H1 (cell line): ENCODE results near the gene GRM1. TPM values are rescaled to one million over a fixed set of nuclear protein-coding genes. Genes with fewer than 3 reads are reported as not detected.

Experiments used
- CTCF ChIA-PET: fragments of 300-600 bp; sonication (Branson Sonifier 250); formaldehyde crosslinking; loops from one replicate; lab custom pipeline; 2021; ENCODE audit not compliant: partially characterized antibody; lab: Charles Lee
- POLR2A ChIA-PET: fragments of 300-600 bp; sonication (Branson Sonifier 250); formaldehyde crosslinking; loops from one replicate; lab custom pipeline; 2021; ENCODE audit warnings: inconsistent platforms; ENCODE audit not compliant: partially characterized antibody; lab: Charles Lee
- DNase-seq, 2 experiments: peaks; one replicate each; pipeline versions ENCODE4 v3.0.0 to v3.0.0-alpha.2; 2010 to 2022; ENCODE audit warnings: low spot score in 2 of 2, low read depth in 1 of 2, mixed read lengths in 1 of 2
- FAIRE-seq: peaks from 2 replicates; lab custom pipeline; 2011; peaks lifted over from hg19 to GRCh38; lab: Jason Lieb, UNC
- H2AFZ ChIP-seq: 2 replicates; pipeline ENCODE4 v1.8.1; 2012; ENCODE audit warnings: low read length, inconsistent platforms
- H2AK5ac ChIP-seq: 2 replicates; pipeline ENCODE4 v1.6.1; 2013; ENCODE audit warnings: low read depth, low read length
- H2BK120ac ChIP-seq: replicated peaks from 2 replicates; pipeline ENCODE3; 2013; ENCODE audit warnings: low read depth, low read length, inconsistent platforms
- H2BK12ac ChIP-seq: 2 replicates; pipeline ENCODE4 v1.6.1; 2013; ENCODE audit warnings: low read depth, low read length
- H2BK15ac ChIP-seq: 2 replicates; pipeline ENCODE4 v1.6.1; 2013; ENCODE audit warnings: low read length
- H2BK20ac ChIP-seq: 2 replicates; pipeline ENCODE4 v1.6.1; 2013; ENCODE audit warnings: low read length
- H2BK5ac ChIP-seq: 2 replicates; pipeline ENCODE4 v1.6.1; 2013; ENCODE audit warnings: low read depth, low read length
- H3K14ac ChIP-seq: 2 replicates; pipeline ENCODE4 v1.6.1; 2013; ENCODE audit warnings: inconsistent platforms; ENCODE audit not compliant: insufficient read length
- H3K18ac ChIP-seq: 2 replicates; pipeline ENCODE4 v1.6.1; 2013; ENCODE audit warnings: low read length; ENCODE audit errors: extremely low read depth
- H3K23ac ChIP-seq: 2 replicates; pipeline ENCODE4 v1.6.1; 2013; ENCODE audit warnings: inconsistent platforms; ENCODE audit not compliant: insufficient read length
- H3K23me2 ChIP-seq: 2 replicates; pipeline ENCODE4 v1.6.1; 2013; ENCODE audit warnings: low read depth, low read length
- H3K27ac ChIP-seq: 2 replicates; pipeline ENCODE4 v1.6.1; 2011; ENCODE audit warnings: low read depth, low read length, inconsistent platforms
- H3K27me3 ChIP-seq, 4 experiments: replicated peaks in 1 of 4; 1 replicate in 1 of 4; 2 replicates in 3 of 4; pipeline versions ENCODE4 v1.6.1 to v1.8.1; 2011 to 2013; ENCODE audit warnings: low read length in 3 of 4, mild to moderate bottlenecking in 3 of 4, inconsistent platforms in 2 of 4, mixed read lengths in 2 of 4, moderate library complexity in 1 of 4; ENCODE audit not compliant: control insufficient read depth in 3 of 4, insufficient read depth in 3 of 4; ENCODE audit errors: extremely low read depth in 1 of 4
- H3K36me3 ChIP-seq, 4 experiments: 2 replicates each; pipeline versions ENCODE4 v1.6.1 to v1.8.1; 2011 to 2013; ENCODE audit warnings: mild to moderate bottlenecking in 4 of 4, low read length in 3 of 4, moderate library complexity in 2 of 4, control low read depth in 1 of 4, inconsistent platforms in 1 of 4; ENCODE audit not compliant: insufficient read depth in 4 of 4, control insufficient read depth in 2 of 4
- H3K4ac ChIP-seq: replicated peaks from 2 replicates; pipeline ENCODE3; 2013; ENCODE audit warnings: low read length, low read depth, mixed read lengths, inconsistent platforms; ENCODE audit not compliant: insufficient read length
- H3K4me1 ChIP-seq, 4 experiments: replicated peaks in 1 of 4; 1 replicate in 1 of 4; 2 replicates in 3 of 4; pipeline versions ENCODE4 v1.6.1 to v1.8.1; 2011 to 2013; ENCODE audit warnings: low read length in 3 of 4, inconsistent platforms in 2 of 4, mixed read lengths in 1 of 4; ENCODE audit not compliant: insufficient read depth in 4 of 4, control insufficient read depth in 3 of 4
- H3K4me2 ChIP-seq, 2 experiments: 2 replicates each; pipeline versions ENCODE4 v1.6.1 to v1.8.1; 2011 to 2013; ENCODE audit warnings: low read depth in 2 of 2, low read length in 2 of 2, control low read depth in 1 of 2, inconsistent platforms in 1 of 2, mild to moderate bottlenecking in 1 of 2; ENCODE audit not compliant: insufficient read depth in 1 of 2
- H3K4me3 ChIP-seq, 4 experiments: fragments of 200-600, 300-600 bp in 1 of 4; sonication (generic), shearing (Covaris generic), sonication (Bioruptor Twin) in 1 of 4; 2 replicates each; pipeline versions ENCODE4 v1.5.1 to v1.8.1; 2011 to 2016; ENCODE audit warnings: low read length in 4 of 4, low read depth in 3 of 4, control low read depth in 2 of 4, inconsistent platforms in 2 of 4, mild to moderate bottlenecking in 2 of 4, mixed read lengths in 1 of 4, moderate library complexity in 1 of 4; ENCODE audit not compliant: insufficient read depth in 2 of 4; ENCODE audit errors: extremely low read depth in 1 of 4
- H3K56ac ChIP-seq: replicated peaks from 2 replicates; pipeline ENCODE3; 2013; ENCODE audit warnings: low read depth, mild to moderate bottlenecking, mixed read lengths, low read length, inconsistent platforms; ENCODE audit not compliant: insufficient read length
- H3K79me1 ChIP-seq: 2 replicates; pipeline ENCODE4 v1.6.1; 2013; ENCODE audit warnings: low read depth, low read length, control low read depth
- H3K79me2 ChIP-seq, 2 experiments: 2 replicates each; pipeline versions ENCODE4 v1.6.1 to v1.8.1; 2012 to 2013; ENCODE audit warnings: low read length in 2 of 2, mild to moderate bottlenecking in 2 of 2, inconsistent platforms in 1 of 2; ENCODE audit not compliant: insufficient read depth in 2 of 2, control insufficient read depth in 1 of 2
- H3K9ac ChIP-seq, 4 experiments: replicated peaks in 1 of 4; 1 replicate in 1 of 4; 2 replicates in 3 of 4; pipeline versions ENCODE4 v1.6.1 to v1.8.1; 2011 to 2013; ENCODE audit warnings: low read depth in 3 of 4, low read length in 3 of 4, control low read depth in 2 of 4, mild to moderate bottlenecking in 2 of 4, moderate library complexity in 2 of 4, inconsistent platforms in 1 of 4; ENCODE audit errors: extremely low read depth in 1 of 4
- H3K9me3 ChIP-seq, 2 experiments: 2 replicates each; pipeline versions ENCODE4 v1.6.1 to v1.8.1; 2012 to 2013; ENCODE audit warnings: mild to moderate bottlenecking in 2 of 2, moderate library complexity in 2 of 2, control low read depth in 1 of 2, inconsistent platforms in 1 of 2, low read depth in 1 of 2, low read length in 1 of 2, mixed read lengths in 1 of 2; ENCODE audit not compliant: insufficient read depth in 2 of 2
- H4K20me1 ChIP-seq, 2 experiments: replicated peaks in 1 of 2; 2 replicates each; pipeline versions ENCODE3 to v1.8.1; 2011 to 2013; ENCODE audit warnings: inconsistent platforms in 2 of 2, low read length in 2 of 2, mild to moderate bottlenecking in 1 of 2; ENCODE audit not compliant: insufficient read depth in 2 of 2, control insufficient read depth in 1 of 2
- H4K5ac ChIP-seq: 2 replicates; pipeline ENCODE4 v1.6.1; 2013; ENCODE audit warnings: low read length, low read depth, mixed read lengths, inconsistent platforms; ENCODE audit not compliant: insufficient read length
- H4K8ac ChIP-seq: 2 replicates; pipeline ENCODE4 v1.8.0; 2013; ENCODE audit warnings: mild to moderate bottlenecking, moderate library complexity, low read length, inconsistent platforms; ENCODE audit not compliant: insufficient read depth; ENCODE audit errors: extremely low read depth
- H4K91ac ChIP-seq: replicated peaks from 2 replicates; pipeline ENCODE3; 2013; ENCODE audit warnings: low read length, mixed read lengths, inconsistent platforms; ENCODE audit not compliant: insufficient read length
- CBX8 ChIP-seq: fragments of 300-800, 300-1000 bp; sonication (generic); IDR thresholded peaks from 2 replicates; pipeline ENCODE4 v1.7.1; 2016; ENCODE audit warnings: low read depth, low read length, borderline replicate concordance
- CEBPB ChIP-seq: IDR thresholded peaks from 2 replicates; pipeline ENCODE4 v1.6.1; 2012; ENCODE audit warnings: low read depth, low read length
- CHD1 ChIP-seq: IDR thresholded peaks from 2 replicates; pipeline ENCODE4 v1.6.1; 2012; ENCODE audit warnings: low read depth, low read length, improper control_type of control experiment
- CHD2 ChIP-seq: IDR thresholded peaks from 2 replicates; pipeline ENCODE4 v1.6.1; 2012; ENCODE audit warnings: low read length, improper control_type of control experiment
- GABPA ChIP-seq: IDR thresholded peaks from 2 replicates; pipeline ENCODE4 v1.6.1; 2011; ENCODE audit warnings: mild to moderate bottlenecking, low read length, moderate library complexity, borderline replicate concordance; ENCODE audit not compliant: insufficient read depth
- HDAC2 ChIP-seq, 2 experiments: fragments of 300-600 bp in 1 of 2; sonication (generic) in 1 of 2; IDR thresholded peaks; 2 replicates each; pipeline ENCODE4 v1.6.1; 2011 to 2012; ENCODE audit warnings: low read depth in 2 of 2, low read length in 2 of 2, mild to moderate bottlenecking in 2 of 2, moderate library complexity in 2 of 2, borderline replicate concordance in 1 of 2, inconsistent platforms in 1 of 2
- MAFK ChIP-seq: IDR thresholded peaks from 2 replicates; pipeline ENCODE4 v1.6.1; 2012; ENCODE audit warnings: low read depth, mild to moderate bottlenecking, improper control_type of control experiment, low read length
- NANOG ChIP-seq: IDR thresholded peaks from 2 replicates; pipeline ENCODE4 v1.6.1; 2011; ENCODE audit warnings: low read length, low read depth, mild to moderate bottlenecking, inconsistent platforms; ENCODE audit not compliant: insufficient read depth, poor library complexity, severe bottlenecking
- POLR2A ChIP-seq, 2 experiments: IDR thresholded peaks; 1 replicate in 1 of 2; 2 replicates in 1 of 2; pipeline ENCODE4 v1.6.1; 2011; ENCODE audit warnings: low read depth in 2 of 2, low read length in 2 of 2, mild to moderate bottlenecking in 2 of 2; ENCODE audit errors: control extremely low read depth in 1 of 2
- RBBP5 ChIP-seq: IDR thresholded peaks from 2 replicates; pipeline ENCODE4 v1.7.1; 2012; ENCODE audit warnings: low read depth, mild to moderate bottlenecking, inconsistent platforms, low read length, moderate library complexity, borderline replicate concordance
- TBP ChIP-seq: IDR thresholded peaks from 2 replicates; pipeline ENCODE4 v1.6.1; 2011; ENCODE audit warnings: low read depth, low read length, improper control_type of control experiment
- TCF12 ChIP-seq: IDR thresholded peaks from 2 replicates; pipeline ENCODE4 v1.6.1; 2011; ENCODE audit warnings: low read depth, mild to moderate bottlenecking, low read length
- WGBS, 2 experiments: shearing (Covaris generic) in 1 of 2; methylation state at CpG; one replicate each; pipeline versions ENCODE4 v1.1.6 to v1.1.7; 2013 to 2015; ENCODE audit warnings: low lambda C conversion rate in 2 of 2, mixed read lengths in 2 of 2, inconsistent platforms in 1 of 2, low coverage in 1 of 2, missing lambda C conversion rate in 1 of 2; ENCODE audit not compliant: insufficient replicate concordance in 2 of 2, insufficient coverage in 1 of 2, insufficient read length in 1 of 2; ENCODE audit errors: extremely low coverage in 1 of 2, missing lambda C conversion rate in 1 of 2; 5-methylcytosine and 5-hydroxymethylcytosine counted together
- polyA plus RNA-seq, 7 experiments: library from polyadenylated mRNA; depleted of rRNA in 3 of 7; stranded (reverse) in 5 of 7; unstranded in 2 of 7; fragments of >200 nt in 5 of 7; fragments of 200-250 nt in 2 of 7; gene quantifications; 1 replicate in 5 of 7; 2 replicates in 1 of 7; 4 replicates in 1 of 7; pipeline versions ENCODE4 v1.2.1 to v1.2.3, GENCODE V29; 2011 to 2013; ENCODE audit warnings: missing spikeins in 2 of 7, mixed read lengths in 2 of 7
- total RNA-seq: library from RNA; stranded (reverse); fragmentation: NEBNext Ultra II Directional; extraction: Animal tissue kit (Norgen Biotek cat#: 25700); gene quantifications from 2 replicates; pipeline ENCODE4 v1.2.1, GENCODE V29; 2021
- TF ChIP-seq, protein P1 (sequence below): IDR thresholded peaks from 2 replicates; pipeline ENCODE4 v1.6.1; 2012; ENCODE audit warnings: inconsistent platforms
- TF ChIP-seq, protein P2 (sequence below): IDR thresholded peaks from 2 replicates; pipeline ENCODE4 v1.6.1; 2011; ENCODE audit warnings: low read length, improper control_type of control experiment

Gene GRM1
- total and polyA plus RNA-seq, 2 of the 8 experiments (the other 6 are each of a cell fraction or from before 2014, with no cell fraction given) = 0.15 to 1.3 TPM

DNA sequence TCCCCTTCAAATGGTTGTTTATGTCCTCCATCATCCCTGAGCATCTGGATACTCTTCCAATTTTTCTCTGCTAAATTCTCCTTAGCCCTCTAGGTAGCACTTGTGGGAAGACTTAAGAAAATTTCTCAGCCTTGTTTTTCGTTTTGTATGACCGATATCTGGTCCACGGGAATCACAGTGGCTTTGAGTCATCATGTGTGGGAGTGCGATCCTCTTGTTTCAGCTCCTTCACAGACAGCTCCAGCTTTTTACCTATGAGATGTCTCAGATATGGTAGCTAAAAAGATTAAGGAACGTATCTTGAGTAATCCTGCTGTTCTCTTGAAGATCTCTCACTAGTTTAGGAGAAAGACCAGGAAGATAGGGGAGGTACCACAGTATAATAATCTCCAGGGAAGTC, 196.1 kb downstream of the GRM1 start:
- no peaks in the 10 kb centered on the region for H4K20me1 ChIP-seq
- FAIRE-seq = no peak
- 0 out of 2 replicates have a peak overlapping the region, but pooled peaks have one; percentile 25 for H2AFZ ChIP-seq
- no peaks in the 10 kb centered on the region for H3K4me1 ChIP-seq
- no peaks in the 10 kb centered on the region for H3K9me3 ChIP-seq
- POLR2A ChIA-PET = no interaction called here
- no peak overlapping the region for H4K5ac ChIP-seq
- CTCF ChIA-PET = no interaction called here
- 93% methylated on average over 5 of the region's 5 CpGs; no CpG with 5 or more reads in 1 of the 2 experiments for WGBS, 2 experiments
- no peak overlapping the region for H3K23ac ChIP-seq
- no peak overlapping the region for H2AK5ac ChIP-seq
- no peak overlapping the region for H3K4me3 ChIP-seq
- no peak overlapping the region for H4K8ac ChIP-seq
- no peaks in the 10 kb centered on the region for H3K79me1 ChIP-seq
- H3K56ac ChIP-seq = no peak overlapping the region
- H3K23me2 ChIP-seq = no peaks in the 10 kb centered on the region
- H3K4me2 ChIP-seq = no peak overlapping the region
- no peak overlapping the region for H2BK12ac ChIP-seq
- H2BK15ac ChIP-seq = no peak overlapping the region
- no peak overlapping the region for H2BK20ac ChIP-seq
- H3K27ac ChIP-seq = no peak overlapping the region
- H2BK5ac ChIP-seq = no peak overlapping the region
- no peaks in the 10 kb centered on the region for H3K27me3 ChIP-seq
- H3K36me3 ChIP-seq = no peaks in the 10 kb centered on the region
- no peak for DNase-seq
- H3K18ac ChIP-seq = no peak overlapping the region
- H4K91ac ChIP-seq = no peak overlapping the region
- no peak overlapping the region for H3K4ac ChIP-seq
- no peak overlapping the region for H3K14ac ChIP-seq
- H3K79me2 ChIP-seq = no peaks in the 10 kb centered on the region
- no peak overlapping the region for H2BK120ac ChIP-seq
- H3K9ac ChIP-seq = no peak overlapping the region
- TF ChIP-seq HDAC2 (IDR thresholded peaks at IDR 0.05; ENCODE audit: borderline replicate concordance in 1 of 2, low read depth in 2 of 2, low read length in 2 of 2) (no peak), RBBP5 (no peak), POLR2A (IDR thresholded peaks at IDR 0.05; ENCODE audit: control extremely low read depth in 1 of 2, low read depth in 2 of 2, low read length in 2 of 2) (no peak), CEBPB (no peak), CHD1 (no peak), NANOG (no peak), TBP (no peak), TCF12 (no peak), GABPA (no peak), CBX8 (no peak), CHD2 (no peak), MAFK (no peak)
- TF ChIP-seq, protein P1, sequence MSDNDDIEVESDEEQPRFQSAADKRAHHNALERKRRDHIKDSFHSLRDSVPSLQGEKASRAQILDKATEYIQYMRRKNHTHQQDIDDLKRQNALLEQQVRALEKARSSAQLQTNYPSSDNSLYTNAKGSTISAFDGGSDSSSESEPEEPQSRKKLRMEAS = no peak
- TF ChIP-seq, protein P2, sequence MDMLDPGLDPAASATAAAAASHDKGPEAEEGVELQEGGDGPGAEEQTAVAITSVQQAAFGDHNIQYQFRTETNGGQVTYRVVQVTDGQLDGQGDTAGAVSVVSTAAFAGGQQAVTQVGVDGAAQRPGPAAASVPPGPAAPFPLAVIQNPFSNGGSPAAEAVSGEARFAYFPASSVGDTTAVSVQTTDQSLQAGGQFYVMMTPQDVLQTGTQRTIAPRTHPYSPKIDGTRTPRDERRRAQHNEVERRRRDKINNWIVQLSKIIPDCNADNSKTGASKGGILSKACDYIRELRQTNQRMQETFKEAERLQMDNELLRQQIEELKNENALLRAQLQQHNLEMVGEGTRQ = no peak
